Ishikawa (cell line): ENCODE data around the gene LPAR5.
A peak's percentile ranks its signal among the peaks of the same experiment; 100 is the strongest.

Source experiments
- CREB1 ChIP-seq: IDR thresholded peaks from 2 replicates; pipeline ENCODE4 v1.6.1; 2012; ENCODE audit warnings: low read depth
- EP300 ChIP-seq: IDR thresholded peaks from 2 replicates; pipeline ENCODE4 v1.6.1; 2012; ENCODE audit warnings: borderline replicate concordance
- FOXM1 ChIP-seq: IDR thresholded peaks from 2 replicates; pipeline ENCODE4 v1.6.1; 2012; ENCODE audit warnings: low read depth, borderline replicate concordance
- MAX ChIP-seq: IDR thresholded peaks from 2 replicates; pipeline ENCODE4 v1.6.1; 2012
- NFIC ChIP-seq: IDR thresholded peaks from 2 replicates; pipeline ENCODE4 v1.6.1; 2012
- REST ChIP-seq: IDR thresholded peaks from 2 replicates; pipeline ENCODE4 v1.6.1; 2012; ENCODE audit warnings: low read depth, mild to moderate bottlenecking
- TAF1 ChIP-seq: IDR thresholded peaks from 2 replicates; pipeline ENCODE4 v1.6.1; 2012; ENCODE audit warnings: low read depth, mild to moderate bottlenecking
- TCF12 ChIP-seq: IDR thresholded peaks from 2 replicates; pipeline ENCODE4 v1.6.1; 2012; ENCODE audit warnings: low read depth
- YY1 ChIP-seq: IDR thresholded peaks from 2 replicates; pipeline ENCODE4 v1.6.1; 2012; ENCODE audit warnings: low read depth

GRCh38 chr12:6606331-6607131, 29.2 kb downstream of the LPAR5 start:
- TF ChIP-seq MAX (peak; percentile 30), YY1 (no peak), REST (no peak), FOXM1 (no peak), TAF1 (no peak), CREB1 (no peak), NFIC (no peak), TCF12 (no peak), EP300 (no peak)
